HCT116 (cell line): Measurements from ENCODE around the gene SLC22A23. TPM values are rescaled to one million over a fixed set of nuclear protein-coding genes. Genes with fewer than 3 reads are reported as not detected.

Source experiments
- ATAC-seq: fragments of 200-7000 bp; cut with Tn5 transposase; 2 replicates; pipeline ENCODE4 v1.9.1; 2020; ENCODE audit warnings: mild to moderate bottlenecking, moderate library complexity
- BruUV-seq: library from RNA; stranded (reverse); fragments of 400-500 nt; replicated peaks from 2 replicates; lab custom pipeline; 2021; lab: Mats Ljungman, UMichigan
- CTCF ChIA-PET: fragments of 300-600 bp; sonication (Branson Sonifier 250); formaldehyde crosslinking; loops from one replicate; lab custom pipeline; 2021; ENCODE audit warnings: antibody characterized with exemption; lab: Charles Lee
- POLR2A ChIA-PET: fragments of 300-600, 350-600 bp; sonication (Branson Sonifier 250); formaldehyde crosslinking; loops from one replicate; lab custom pipeline; 2021; ENCODE audit warnings: antibody characterized with exemption; lab: Charles Lee
- RAD21 ChIA-PET, 2 experiments: fragments of 300-600 bp; sonication (Branson Sonifier 250); formaldehyde crosslinking; loops; one replicate each; lab custom pipeline; 2023; ENCODE audit warnings: low total read pairs in 2 of 2; ENCODE audit not compliant: uncharacterized antibody in 2 of 2, unreplicated experiment in 2 of 2, low non-redundant PET in 1 of 2; lab: Charles Lee
- DNase-seq: peaks from one replicate; pipeline ENCODE4 v3.0.0-alpha.2; 2010; ENCODE audit warnings: low read depth, low spot score
- H2AFZ ChIP-seq: fragments of 200-600 bp; shearing (Covaris generic), sonication (generic); 2 replicates; pipeline ENCODE4 v1.6.1; 2017; ENCODE audit warnings: low read depth, mixed run types, mixed read lengths, antibody characterized with exemption, low read length; ENCODE audit not compliant: poor library complexity, severe bottlenecking
- H3K27ac ChIP-seq: 2 replicates; pipeline ENCODE4 v1.5.1; 2012; ENCODE audit warnings: low read depth, low read length
- H3K27me3 ChIP-seq: fragments of 200-600 bp; sonication (generic); 2 replicates; pipeline ENCODE4 v1.6.1; 2016; ENCODE audit warnings: mixed run types, low read length, mixed read lengths; ENCODE audit not compliant: insufficient read depth
- H3K36me3 ChIP-seq, 2 experiments: fragments of 200-500 bp in 1 of 2; fragments of 200-600 bp in 1 of 2; sonication (Bioruptor generic) in 1 of 2; sonication (generic) in 1 of 2; 2 replicates each; pipeline versions ENCODE4 v1.5.1 to v1.6.1; 2014 to 2016; ENCODE audit warnings: low read length in 2 of 2, inconsistent platforms in 1 of 2, mixed read lengths in 1 of 2, mixed run types in 1 of 2; ENCODE audit not compliant: insufficient read depth in 2 of 2, control insufficient read depth in 1 of 2
- H3K4me1 ChIP-seq, 2 experiments: fragments of 200-600 bp in 1 of 2; sonication (generic) in 1 of 2; 2 replicates each; pipeline versions ENCODE4 v1.5.1 to v1.6.1; 2012 to 2017; ENCODE audit warnings: low read length in 2 of 2, inconsistent platforms in 1 of 2, mild to moderate bottlenecking in 1 of 2, mixed read lengths in 1 of 2, mixed run types in 1 of 2, moderate library complexity in 1 of 2; ENCODE audit not compliant: insufficient read depth in 2 of 2, control insufficient read depth in 1 of 2
- H3K4me2 ChIP-seq: fragments of 200-600 bp; sonication (generic); 2 replicates; pipeline ENCODE4 v1.6.1; 2017; ENCODE audit warnings: mixed run types, low read length, mixed read lengths
- H3K4me3 ChIP-seq, 2 experiments: fragments of 200-600 bp in 1 of 2; sonication (generic) in 1 of 2; replicated peaks in 1 of 2; 2 replicates each; pipeline ENCODE4 v1.5.1; 2011 to 2016; ENCODE audit warnings: low read length in 2 of 2, control low read depth in 1 of 2, low read depth in 1 of 2, mild to moderate bottlenecking in 1 of 2, mixed read lengths in 1 of 2, mixed run types in 1 of 2
- H3K79me2 ChIP-seq: fragments of 200-600 bp; sonication (generic); 2 replicates; pipeline ENCODE4 v1.6.1; 2017; ENCODE audit warnings: mild to moderate bottlenecking, mixed run types, low read length, moderate library complexity, mixed read lengths; ENCODE audit not compliant: insufficient read depth
- H3K9ac ChIP-seq: fragments of 200-600 bp; sonication (generic); 2 replicates; pipeline ENCODE4 v1.6.1; 2016; ENCODE audit warnings: low read length, mixed read lengths
- H3K9me2 ChIP-seq: fragments of 200-600 bp; sonication (generic), shearing (Covaris generic); 2 replicates; pipeline ENCODE4 v1.6.1; 2017; ENCODE audit warnings: mixed run types, mild to moderate bottlenecking, moderate library complexity; ENCODE audit not compliant: insufficient read depth
- H3K9me3 ChIP-seq, 2 experiments: fragments of 200-500 bp in 1 of 2; fragments of 200-600 bp in 1 of 2; sonication (Bioruptor generic) in 1 of 2; sonication (generic) in 1 of 2; 2 replicates each; pipeline ENCODE4 v1.6.1; 2014 to 2017; ENCODE audit warnings: low read length in 2 of 2, mixed read lengths in 2 of 2, inconsistent platforms in 1 of 2, low read depth in 1 of 2, mild to moderate bottlenecking in 1 of 2, mixed run types in 1 of 2, moderate library complexity in 1 of 2; ENCODE audit not compliant: control insufficient read depth in 1 of 2, insufficient read depth in 1 of 2
- H4K20me1 ChIP-seq: fragments of 200-600 bp; sonication (generic), shearing (Covaris generic); 2 replicates; pipeline ENCODE4 v1.6.1; 2017; ENCODE audit warnings: mixed run types, mild to moderate bottlenecking, moderate library complexity; ENCODE audit not compliant: insufficient read depth
- CTCF ChIP-seq, 3 experiments: fragments of 200-600 bp in 1 of 3; sonication (generic) in 1 of 3; IDR thresholded peaks in 2 of 3; conservative IDR thresholded peaks in 1 of 3; 2 replicates each; pipeline ENCODE4 v1.5.1; 2012 to 2017; ENCODE audit warnings: low read depth in 2 of 3, low read length in 2 of 3, antibody characterized with exemption in 1 of 3, borderline replicate concordance in 1 of 3, control low read depth in 1 of 3, mild to moderate bottlenecking in 1 of 3, mixed read lengths in 1 of 3, mixed run types in 1 of 3, moderate library complexity in 1 of 3; ENCODE audit not compliant: insufficient read depth in 1 of 3
- EGR1 ChIP-seq: IDR thresholded peaks from 2 replicates; pipeline ENCODE4 v1.6.1; 2012; ENCODE audit warnings: low read depth
- ELF1 ChIP-seq: IDR thresholded peaks from 2 replicates; pipeline ENCODE4 v1.6.1; 2012; ENCODE audit warnings: low read depth, borderline replicate concordance
- EZH2 ChIP-seq: fragments of 200-600 bp; sonication (generic); IDR thresholded peaks from 2 replicates; pipeline ENCODE4 v1.6.1; 2017; ENCODE audit warnings: antibody characterized with exemption, mixed run types
- EZH2phosphoT487 ChIP-seq: fragments of 200-600 bp; IDR thresholded peaks from 2 replicates; pipeline ENCODE4 v1.6.1; 2018; ENCODE audit warnings: antibody characterized with exemption, borderline replicate concordance
- JUND ChIP-seq: IDR thresholded peaks from 2 replicates; pipeline ENCODE4 v1.6.1; 2012
- POLR2A ChIP-seq: IDR thresholded peaks from 2 replicates; pipeline ENCODE4 v1.7.0; 2011; ENCODE audit warnings: borderline replicate concordance; ENCODE audit not compliant: insufficient read depth, insufficient read length; ENCODE audit errors: extremely low read depth
- POLR2AphosphoS5 ChIP-seq: IDR thresholded peaks from 2 replicates; pipeline ENCODE4 v1.6.1; 2011; ENCODE audit warnings: mild to moderate bottlenecking, low read depth, low read length, moderate library complexity
- TCF7L2 ChIP-seq: IDR thresholded peaks from 2 replicates; pipeline ENCODE4 v1.7.0; 2011; ENCODE audit warnings: borderline replicate concordance, inconsistent platforms; ENCODE audit not compliant: insufficient read depth, insufficient read length; ENCODE audit errors: extremely low read depth
- intact Hi-C: fragments of 100-400 bp; cut with micrococcal nuclease; formaldehyde crosslinking; loops from 2 replicates; pipeline ENCODE4 v1.10.0; 2022
- total RNA-seq: library from RNA; stranded (reverse); gene quantifications from one replicate; pipeline ENCODE4 v1.2.1, GENCODE V29; 2021; ENCODE audit not compliant: unreplicated experiment

The SLC22A23 gene
- total RNA-seq, 1 experiment from 2014 or later: 11.5 TPM

GRCh38 chr6:3320238-3320811, 136.5 kb downstream of the SLC22A23 start (continued):
- TF ChIP-seq EZH2phosphoT487 (no peak), POLR2AphosphoS5 (no peak), JUND (no peak), EGR1 (no peak), TCF7L2 (no peak)

- intact Hi-C loops: no loop called here
- Histone ChIP-seq H3K9me3 (no peaks in the 10 kb centered on the region), H2AFZ (no peak overlapping the region), H3K27ac (no peak overlapping the region), H3K79me2 (no peaks in the 10 kb centered on the region), H3K4me2 (no peak overlapping the region), H3K4me3 (no peak overlapping the region), H3K36me3 (no peaks in the 10 kb centered on the region), H3K9ac (no peak overlapping the region), H3K27me3 (no peaks in the 10 kb centered on the region), H3K4me1 (0 out of 4 replicates have a peak, but pooled peaks cover 0 to 4% of the 10 kb centered on the region in 2 experiments), H3K9me2 (no peaks in the 10 kb centered on the region), H4K20me1 (no peaks in the 10 kb centered on the region)
- TF ChIP-seq EZH2: no peak
- TF ChIP-seq POLR2A: no peak
- no peak for TF ChIP-seq CTCF (IDR thresholded peaks at IDR 0.05 in 2 of 3, conservative IDR thresholded peaks at IDR 0.05 in 1 of 3; ENCODE audit: borderline replicate concordance in 1 of 3, insufficient read depth in 1 of 3, low read depth in 2 of 3, low read length in 2 of 3)
- no peak for TF ChIP-seq ELF1
- TF ChIP-seq TCF7L2: no peak
- ChIA-PET POLR2A (no interaction called here), CTCF (no interaction called here), RAD21 (no interaction called here)
- no TSS peak for BruUV-seq
- DNase-seq (no peak), ATAC-seq (no peak)
Observed at GRCh38 chr6:3319610-3320200, 137.1 kb downstream of the SLC22A23 start.
